Measurements from ENCODE around the gene PITRM1.

The PITRM1 gene

DNA sequence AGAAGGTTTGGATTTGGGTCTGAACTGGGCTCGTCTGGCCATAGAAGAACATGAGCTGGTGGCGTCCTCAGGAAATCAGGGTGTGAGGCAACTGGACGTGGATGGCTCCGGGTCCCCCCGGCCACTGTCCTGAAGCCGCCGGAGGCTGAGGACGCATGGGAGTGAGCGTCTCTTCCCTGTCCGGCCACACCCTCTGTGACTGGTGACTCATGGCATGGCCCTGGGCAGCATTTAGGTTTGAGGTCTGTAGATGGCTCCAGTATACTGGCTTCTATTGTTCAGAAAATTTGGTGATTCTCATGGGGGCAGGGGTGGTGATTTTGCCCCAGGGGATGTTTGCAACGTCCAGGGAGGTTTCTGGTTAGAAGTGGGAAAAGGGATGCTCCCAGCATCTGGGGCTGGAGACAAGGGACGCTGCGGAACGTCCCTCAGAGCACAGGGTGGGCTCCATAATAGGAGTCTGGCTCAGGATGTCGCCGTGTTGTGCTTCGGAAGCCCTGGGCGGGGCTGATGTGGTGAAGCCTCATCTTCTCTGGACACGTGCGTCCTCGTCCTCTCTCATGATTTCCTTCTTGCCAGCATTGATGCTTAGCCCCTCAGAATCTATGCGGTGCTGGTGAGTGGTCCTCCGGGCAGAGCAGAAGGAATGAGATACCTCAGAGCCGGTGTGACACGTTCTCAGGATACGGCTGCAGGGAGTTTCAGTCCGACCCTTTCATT lies 49.9 kb downstream of the PITRM1 start:
- DNase-seq (ENCODE audit: low read depth) = peak; percentile 48
- TF ChIP-seq, protein P1, sequence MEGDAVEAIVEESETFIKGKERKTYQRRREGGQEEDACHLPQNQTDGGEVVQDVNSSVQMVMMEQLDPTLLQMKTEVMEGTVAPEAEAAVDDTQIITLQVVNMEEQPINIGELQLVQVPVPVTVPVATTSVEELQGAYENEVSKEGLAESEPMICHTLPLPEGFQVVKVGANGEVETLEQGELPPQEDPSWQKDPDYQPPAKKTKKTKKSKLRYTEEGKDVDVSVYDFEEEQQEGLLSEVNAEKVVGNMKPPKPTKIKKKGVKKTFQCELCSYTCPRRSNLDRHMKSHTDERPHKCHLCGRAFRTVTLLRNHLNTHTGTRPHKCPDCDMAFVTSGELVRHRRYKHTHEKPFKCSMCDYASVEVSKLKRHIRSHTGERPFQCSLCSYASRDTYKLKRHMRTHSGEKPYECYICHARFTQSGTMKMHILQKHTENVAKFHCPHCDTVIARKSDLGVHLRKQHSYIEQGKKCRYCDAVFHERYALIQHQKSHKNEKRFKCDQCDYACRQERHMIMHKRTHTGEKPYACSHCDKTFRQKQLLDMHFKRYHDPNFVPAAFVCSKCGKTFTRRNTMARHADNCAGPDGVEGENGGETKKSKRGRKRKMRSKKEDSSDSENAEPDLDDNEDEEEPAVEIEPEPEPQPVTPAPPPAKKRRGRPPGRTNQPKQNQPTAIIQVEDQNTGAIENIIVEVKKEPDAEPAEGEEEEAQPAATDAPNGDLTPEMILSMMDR (IDR thresholded peaks at IDR 0.05; ENCODE audit: insufficient read depth, low read depth, low read length, missing control alignments) = no peak

DNA sequence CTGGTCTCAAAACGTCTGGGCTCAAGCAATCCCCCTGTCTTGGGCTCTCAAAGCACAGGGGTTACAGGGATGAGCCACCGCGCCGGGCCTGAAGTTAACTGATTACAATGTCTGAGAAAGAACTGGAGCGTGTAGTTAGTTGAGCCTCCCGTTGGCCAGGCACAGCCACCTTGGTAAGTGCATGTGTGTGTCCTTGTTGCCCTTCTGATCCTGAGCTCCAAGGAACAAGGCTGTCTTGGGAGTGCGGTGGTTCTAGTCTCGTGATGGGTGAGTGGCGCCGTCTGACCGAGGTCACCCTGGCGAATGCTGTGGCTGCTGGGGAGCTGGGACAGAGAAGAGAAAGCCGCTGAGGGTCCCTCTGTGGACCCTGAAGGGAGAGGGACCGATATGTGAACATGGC lies 50.5 kb downstream of the PITRM1 start:
- no peak overlapping the region for H3K4me3 ChIP-seq (ENCODE audit: low read length)
- DNase-seq (ENCODE audit: low read depth) = no peak
- TF ChIP-seq, protein P1 (IDR thresholded peaks at IDR 0.05; ENCODE audit: insufficient read depth, low read depth, low read length, missing control alignments) = no peak

More for the DNA sequence above, 49.9 kb downstream of the PITRM1 start:
- no peak overlapping the region for H3K4me3 ChIP-seq (ENCODE audit: low read length)

DNA sequence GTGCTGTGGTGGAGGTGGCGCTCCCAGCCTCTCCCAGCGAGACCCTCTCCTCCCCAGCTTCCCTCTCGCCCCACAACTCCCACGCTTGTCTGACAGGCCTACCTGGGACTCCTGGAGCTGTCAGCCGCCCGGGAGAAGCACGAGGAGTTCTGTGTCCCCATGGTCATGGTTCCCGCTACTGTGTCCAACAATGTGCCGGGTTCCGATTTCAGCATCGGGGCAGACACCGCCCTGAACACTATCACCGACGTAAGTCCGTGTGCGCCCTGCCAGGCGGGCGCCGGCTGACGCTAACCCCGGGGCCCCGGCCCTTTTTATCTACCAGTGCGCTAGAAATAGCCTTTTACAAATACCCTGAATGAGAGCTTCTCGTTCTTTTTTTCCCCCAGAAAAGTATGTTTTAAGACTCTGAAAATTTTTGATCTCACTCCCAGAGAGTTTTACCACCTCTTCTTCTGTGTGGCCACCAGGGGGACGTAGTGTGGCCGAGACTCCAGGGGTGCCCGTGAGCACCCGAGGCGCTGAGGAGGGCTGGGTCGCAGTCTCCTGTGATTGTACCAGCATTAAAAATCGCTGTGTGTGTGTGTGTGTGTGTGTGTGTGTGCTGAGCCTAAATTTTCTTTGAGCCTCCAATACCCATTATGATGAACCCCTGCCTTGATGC lies 52.7 kb downstream of the PITRM1 start:
- no peak overlapping the region for H3K4me3 ChIP-seq (ENCODE audit: low read length)
- TF ChIP-seq, protein P1 (IDR thresholded peaks at IDR 0.05; ENCODE audit: insufficient read depth, low read depth, low read length, missing control alignments) = peak; percentile 46
- peak; percentile 28 for DNase-seq (ENCODE audit: low read depth)

DNA sequence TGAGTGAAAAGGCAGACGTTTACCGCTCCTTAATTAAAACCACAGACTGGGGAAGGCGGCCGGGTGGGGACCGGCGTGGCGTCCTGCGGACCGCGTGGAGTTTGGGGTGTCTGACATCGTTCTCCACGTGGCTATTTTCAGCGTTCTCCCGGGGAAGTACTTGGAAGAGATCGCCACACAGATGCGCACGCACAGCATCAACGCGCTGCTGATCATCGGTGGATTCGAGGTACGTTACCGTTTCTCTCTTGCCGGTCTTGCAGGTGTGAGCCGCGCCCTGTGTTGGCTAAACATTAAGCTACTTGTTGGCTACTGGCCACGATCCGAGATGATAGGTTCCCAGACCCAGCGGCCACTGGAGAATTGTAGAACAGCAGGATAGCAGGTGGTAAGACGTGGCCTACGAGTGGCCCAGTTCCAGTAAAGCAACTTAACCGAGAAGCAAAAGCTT lies 53.9 kb downstream of the PITRM1 start:
- TF ChIP-seq, protein P1 (IDR thresholded peaks at IDR 0.05; ENCODE audit: insufficient read depth, low read depth, low read length, missing control alignments) = no peak
- no peak overlapping the region for H3K4me3 ChIP-seq (ENCODE audit: low read length)
- DNase-seq (ENCODE audit: low read depth) = no peak

DNA sequence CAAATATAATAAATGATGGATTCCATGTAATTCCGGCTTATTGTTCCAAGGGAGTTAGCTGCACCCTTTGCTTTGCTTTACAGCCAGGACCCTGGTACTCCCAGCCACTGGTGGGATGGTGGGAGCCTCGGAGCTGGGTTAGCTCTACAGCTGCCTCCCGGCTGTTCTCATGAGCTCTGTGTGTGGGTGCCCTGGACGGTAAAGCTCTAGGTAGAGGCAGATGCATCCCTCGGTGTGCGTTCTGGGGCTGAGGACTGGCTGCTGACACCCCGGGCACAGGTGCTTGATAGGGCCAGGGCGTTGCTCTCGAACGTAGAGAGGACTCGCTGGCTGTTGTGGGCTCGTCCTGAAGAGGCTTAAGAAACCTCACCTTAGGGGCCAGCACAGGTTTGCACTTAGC lies 55.1 kb downstream of the PITRM1 start:
- TF ChIP-seq, protein P1 (IDR thresholded peaks at IDR 0.05; ENCODE audit: insufficient read depth, low read depth, low read length, missing control alignments) = no peak
- no peak for DNase-seq (ENCODE audit: low read depth)
- no peak overlapping the region for H3K4me3 ChIP-seq (ENCODE audit: low read length)

DNA sequence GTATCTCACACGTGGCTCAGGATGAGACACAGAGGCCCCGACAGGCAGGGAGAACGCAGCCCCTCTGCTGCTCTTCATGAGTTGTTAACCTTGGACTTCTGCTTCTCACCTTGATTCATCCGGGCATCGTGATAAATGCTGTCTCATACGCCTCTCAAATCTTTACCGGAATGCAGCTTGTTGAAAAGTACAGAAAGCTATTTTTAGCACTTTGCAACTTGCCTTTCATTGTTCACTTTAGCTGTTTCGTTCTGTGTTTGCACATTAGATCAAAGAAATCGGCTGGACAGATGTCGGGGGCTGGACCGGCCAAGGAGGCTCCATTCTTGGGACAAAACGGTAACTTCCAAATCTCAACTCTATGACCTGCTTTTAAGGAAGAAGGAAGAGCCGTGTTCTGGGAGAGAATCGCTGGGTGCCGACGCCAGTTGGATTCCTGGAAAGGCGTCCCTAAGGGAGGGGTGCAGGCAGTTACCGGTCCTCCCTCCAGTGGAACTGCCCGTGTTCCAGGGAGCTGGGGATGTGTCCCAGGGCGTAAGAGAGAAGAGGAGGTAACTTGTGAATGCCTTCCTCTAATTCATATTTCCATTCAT lies 56.0 kb downstream of the PITRM1 start:
- TF ChIP-seq, protein P1 (IDR thresholded peaks at IDR 0.05; ENCODE audit: insufficient read depth, low read depth, low read length, missing control alignments) = no peak
- DNase-seq (ENCODE audit: low read depth) = no peak
- H3K4me3 ChIP-seq (ENCODE audit: low read length) = no peak overlapping the region
